ENCODE measurements around the gene MRPL20. TPM values are rescaled to one million over a fixed set of nuclear protein-coding genes. Genes with fewer than 3 reads are reported as not detected.
"Not testable (repeated sequence)": the region's sequence is repeated elsewhere in the genome, so short reads cannot be mapped to it uniquely, and the experiment has no call there.

The MRPL20 gene
- 127 TPM for total RNA-seq
- long read RNA-seq, transcript MRPL20-201 (4 exons, 721 nt), result major isoform, 53 of 63 reads
- long read RNA-seq, partial matches to known transcripts, result 7 of 63 reads
- long read RNA-seq, other reads (novel, unspliced or antisense), result 3 of 63 reads

- intact Hi-C loops (cut with DNase I), result loop anchor here (1.0 to 2.0 kb wide), 2 partner anchors 8 to 32 kb away; partner anchors contain the start of genes AURKAIP1 and CCNL2
Observed at GRCh38 chr1:1406821-1407635, at the start of gene MRPL20. TSS of gene MRPL20 (minus strand) at chr1:1407293. CDS start at chr1:1407217, 76 bp downstream.

GRCh38 chr1:1456683-1457255 is 49.7 kb upstream of the MRPL20 start:
- DNase-seq (ENCODE audit: low spot score); intact Hi-C loops (cut with DNase I): not testable (repeated sequence)

More at GRCh38 chr1:1406821-1407635, at the start of gene MRPL20:
- peak; percentile 98 for DNase-seq (ENCODE audit: low spot score)

- intact Hi-C loops (cut with DNase I); DNase-seq (ENCODE audit: low spot score): not testable (repeated sequence)
Observed at GRCh38 chr1:1455934-1456333, 48.8 kb upstream of the MRPL20 start.

- intact Hi-C loops (cut with DNase I), result no loop called here
- DNase-seq (ENCODE audit: low spot score), result no peak
Observed at GRCh38 chr1:1455366-1455884, 48.3 kb upstream of the MRPL20 start.

DNA sequence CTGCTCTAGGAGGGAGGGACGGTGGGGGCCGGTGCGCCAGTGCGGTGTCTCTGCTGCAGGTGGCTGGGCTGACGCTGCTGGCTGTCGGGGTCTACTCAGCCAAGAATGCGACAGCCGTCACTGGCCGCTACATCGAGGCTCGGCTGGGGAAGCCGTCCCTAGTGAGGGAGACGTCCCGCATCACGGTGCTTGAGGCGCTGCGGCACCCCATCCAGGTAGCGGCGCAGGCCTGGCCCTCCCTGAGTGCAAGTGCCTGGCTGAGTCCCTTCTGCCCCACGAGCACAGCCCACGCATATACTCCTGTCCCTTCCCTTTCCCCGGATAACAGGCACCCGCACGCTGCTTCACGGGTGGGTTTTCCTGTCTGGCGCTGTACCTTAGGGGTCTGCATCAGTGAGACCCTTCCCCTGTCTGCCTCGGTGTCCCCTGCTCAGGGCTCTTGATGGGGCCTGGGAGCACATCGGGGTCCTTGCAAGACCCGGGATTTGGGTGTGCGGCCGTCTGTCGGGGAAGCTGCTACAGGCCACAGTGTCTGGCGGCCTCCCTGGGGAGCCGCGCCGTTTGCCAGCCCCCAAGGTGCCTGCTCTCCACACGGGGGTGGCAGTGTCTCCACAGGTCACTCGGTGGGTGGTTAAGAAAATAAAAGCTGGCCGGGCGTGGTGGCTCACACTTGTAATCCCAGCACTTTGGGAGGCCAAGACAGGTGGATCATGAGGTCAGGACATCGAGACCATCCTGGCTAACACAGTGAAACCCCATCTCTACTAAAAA is 47.4 kb upstream of the MRPL20 start:
- intact Hi-C loops (cut with DNase I); DNase-seq (ENCODE audit: low spot score): not testable (repeated sequence)

DNA sequence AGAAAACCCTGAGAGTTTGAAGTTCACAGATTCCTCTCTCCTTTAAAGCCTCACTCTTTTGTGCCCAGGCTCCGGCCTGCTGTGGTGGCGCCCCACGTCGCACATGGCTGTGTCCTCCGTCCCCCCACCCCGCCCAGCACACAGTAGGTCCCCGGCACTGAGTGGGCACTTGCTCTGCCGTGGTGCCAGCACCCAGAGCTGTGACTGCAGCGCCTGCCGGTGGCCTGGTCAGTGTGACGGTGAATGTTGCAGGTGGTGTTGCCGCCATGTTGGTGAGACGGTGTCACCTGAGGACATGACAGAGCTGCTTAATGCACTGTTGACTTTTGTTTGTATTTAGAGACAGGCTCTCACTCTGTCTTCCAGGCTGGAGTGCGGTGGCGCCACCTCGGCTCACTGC is 45.8 kb upstream of the MRPL20 start:
- intact Hi-C loops (cut with DNase I), result no loop called here

GRCh38 chr1:1452365-1452739 is 45.3 kb upstream of the MRPL20 start:
- DNase-seq (ENCODE audit: low spot score); intact Hi-C loops (cut with DNase I): not testable (repeated sequence)

More for the DNA sequence above, 45.8 kb upstream of the MRPL20 start:
- DNase-seq (ENCODE audit: low spot score), result no peak

GRCh38 chr1:1451696-1452364 is 44.7 kb upstream of the MRPL20 start:
- no peak for DNase-seq (ENCODE audit: low spot score)
- intact Hi-C loops (cut with DNase I), result no loop called here

DNA sequence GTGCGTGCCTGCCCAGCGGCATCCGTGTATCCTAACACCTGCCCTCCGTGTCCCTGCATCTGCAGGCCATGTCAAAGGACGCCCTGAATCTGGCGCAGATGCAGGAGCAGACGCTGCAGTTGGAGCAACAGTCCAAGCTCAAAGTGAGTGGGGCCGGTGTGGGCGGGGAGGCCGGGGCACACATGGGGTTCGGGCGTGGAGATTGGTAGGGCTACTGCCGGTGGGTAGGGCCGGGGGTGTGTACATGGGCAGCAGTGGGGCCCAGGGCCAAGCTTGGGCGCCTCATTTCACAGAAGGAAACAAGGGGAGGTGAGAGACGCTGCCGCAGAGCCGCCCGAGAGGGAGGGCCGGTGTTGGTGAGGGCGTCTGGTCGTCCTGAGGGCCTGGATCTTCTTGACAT is 43.5 kb upstream of the MRPL20 start:
- DNase-seq (ENCODE audit: low spot score); intact Hi-C loops (cut with DNase I): not testable (repeated sequence)

DNA sequence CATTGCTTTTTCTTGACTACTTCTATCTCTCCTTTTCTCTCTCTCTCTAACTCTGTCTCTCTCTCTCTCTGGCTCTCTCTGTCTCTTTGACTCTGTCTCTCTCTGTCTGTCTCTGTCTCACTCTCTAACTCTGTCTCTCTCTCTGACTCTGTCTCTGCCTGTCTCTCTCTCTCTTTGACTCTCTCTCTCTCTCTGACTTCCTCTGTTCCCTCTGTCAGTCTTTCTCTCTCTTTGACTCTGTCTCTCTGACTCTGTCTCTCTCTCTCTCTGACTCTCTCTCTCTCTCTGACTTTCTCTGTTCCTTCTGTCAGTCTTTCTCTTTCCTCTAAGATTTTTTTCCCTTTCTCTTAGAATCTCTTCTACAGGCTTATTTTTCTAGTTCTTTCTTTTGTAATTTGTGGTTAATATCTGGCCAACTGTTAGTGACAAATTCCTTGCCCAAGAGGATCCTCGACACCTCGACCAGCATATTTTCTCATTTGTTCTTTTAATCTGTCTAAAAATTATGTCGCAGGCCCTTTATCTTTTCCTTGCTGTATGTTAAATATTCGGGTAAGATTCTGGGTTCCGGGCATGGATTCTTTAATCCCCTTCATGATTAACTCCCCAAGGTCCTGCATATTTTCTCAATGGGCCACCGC is 42.1 kb upstream of the MRPL20 start, which contains the start of gene ATAD3C:
Gene ATAD3C, plus strand, starts transcription at position 591 of the 641 bp plus-strand sequence. CDS start 995 bp downstream, outside the sequence.
- intact Hi-C loops (cut with DNase I), result no loop called here
- DNase-seq (ENCODE audit: low spot score), result no peak

DNA sequence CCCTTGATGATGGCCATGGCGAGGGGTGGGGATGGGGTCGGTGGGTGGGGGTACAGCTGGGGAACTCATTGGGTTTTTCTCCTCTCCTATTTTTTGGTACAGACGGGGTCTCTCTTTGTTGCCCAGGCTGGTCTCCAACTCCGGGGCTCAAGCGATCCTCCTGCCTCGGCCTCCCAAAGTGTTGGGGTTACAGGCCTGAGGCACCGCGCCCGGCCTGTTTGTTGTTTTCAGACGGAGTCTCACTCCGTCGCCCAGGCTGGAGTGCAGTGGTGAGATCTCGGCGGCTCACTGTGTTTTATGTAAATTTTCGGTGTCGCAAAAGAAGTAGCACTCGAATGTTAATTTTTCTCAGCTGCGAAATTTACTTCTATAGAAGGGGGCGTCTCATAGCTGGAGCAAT is 39.5 kb upstream of the MRPL20 start:
- intact Hi-C loops (cut with DNase I); DNase-seq (ENCODE audit: low spot score): not testable (repeated sequence)

GRCh38 chr1:1442069-1442770 is 35.1 kb upstream of the MRPL20 start:
- no peak for DNase-seq (ENCODE audit: low spot score)
- intact Hi-C loops (cut with DNase I), result loop anchor here (5.0 kb wide), 1 partner anchor 45 kb away; the partner anchor contains the start of gene CCNL2

GRCh38 chr1:1441002-1441888 is 34.2 kb upstream of the MRPL20 start:
- intact Hi-C loops (cut with DNase I), result loop anchor here (5.0 kb wide), 1 partner anchor 44 kb away; the partner anchor contains the start of gene CCNL2
- DNase-seq (ENCODE audit: low spot score), result no peak

DNA sequence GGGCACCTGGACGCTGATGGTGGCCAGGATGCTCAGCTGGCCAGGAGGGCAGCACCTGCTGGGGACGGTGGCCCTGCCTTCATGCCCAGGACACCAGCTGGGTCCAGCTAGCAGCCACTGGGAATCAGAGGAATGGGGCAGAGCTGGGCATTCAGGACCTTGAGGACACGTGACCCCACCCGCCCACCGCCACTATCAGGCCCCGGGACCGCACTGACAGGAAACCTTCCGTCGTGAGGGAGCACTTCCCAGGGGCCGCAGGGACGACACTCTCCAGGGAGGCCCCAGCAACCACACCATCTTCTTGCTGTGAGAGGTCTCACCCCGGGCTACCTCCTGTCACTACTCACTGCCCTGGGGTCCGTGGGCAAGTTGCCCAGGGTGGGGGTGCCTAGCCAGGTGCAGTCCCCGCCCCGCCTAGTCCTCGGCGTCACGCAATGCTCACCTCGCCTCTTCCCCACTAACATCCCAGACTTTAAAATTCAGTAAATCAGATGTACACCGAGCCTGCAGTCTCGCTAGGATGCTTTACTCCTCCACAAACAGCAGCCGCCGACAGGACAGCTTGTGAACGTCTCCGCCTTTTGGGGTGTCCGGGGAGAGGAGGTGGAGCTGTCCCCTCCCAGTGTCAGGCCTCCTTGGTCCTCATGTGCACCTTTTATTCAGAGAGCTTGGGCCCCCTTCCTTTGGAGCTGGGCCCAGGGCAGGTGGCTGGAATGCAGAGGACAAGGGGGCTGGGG is 33.3 kb upstream of the MRPL20 start:
- no peak for DNase-seq (ENCODE audit: low spot score)
- intact Hi-C loops (cut with DNase I), result loop anchor here (5.0 kb wide), 1 partner anchor 43 kb away; the partner anchor contains the start of gene CCNL2

DNA sequence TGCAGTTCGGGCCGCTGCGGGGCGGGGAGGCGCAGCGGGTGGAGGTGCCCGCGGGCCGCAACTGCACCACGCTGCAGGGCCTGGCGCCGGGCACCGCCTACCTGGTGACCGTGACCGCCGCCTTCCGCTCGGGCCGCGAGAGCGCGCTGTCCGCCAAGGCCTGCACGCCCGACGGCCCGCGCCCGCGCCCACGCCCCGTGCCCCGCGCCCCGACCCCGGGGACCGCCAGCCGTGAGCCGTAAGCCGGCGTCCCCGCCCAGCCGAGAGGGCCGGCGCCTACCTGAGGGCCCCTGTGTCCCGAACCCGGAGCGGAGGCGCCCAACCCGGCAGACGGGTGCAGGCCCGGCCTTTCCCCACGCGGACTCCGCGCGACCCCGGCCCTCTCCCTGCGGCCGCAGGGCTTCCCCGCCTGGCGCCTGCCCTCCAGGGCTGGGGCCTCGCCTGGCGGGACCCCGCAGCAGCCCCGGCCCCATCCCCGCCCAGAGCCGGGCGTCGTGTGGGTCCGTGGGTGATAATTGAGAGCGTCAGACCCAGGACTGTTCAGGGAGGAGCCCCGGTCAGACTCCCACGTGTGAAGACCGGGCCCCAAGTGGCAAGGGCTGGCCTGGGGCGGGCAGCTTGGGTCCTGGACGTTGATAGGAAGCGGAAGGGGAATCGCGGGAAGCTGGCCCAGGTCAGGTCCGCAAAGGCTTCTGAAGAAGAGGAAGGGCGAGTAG is 32.6 kb upstream of the MRPL20 start:
- intact Hi-C loops (cut with DNase I), result loop anchor here (5.0 kb wide), 1 partner anchor 42 kb away; the partner anchor contains the start of gene CCNL2
- DNase-seq (ENCODE audit: low spot score), result no peak

All from cardiac septum (tissue), 1 donor.